Suprapubic skin (tissue), 4 donors: ENCODE measurements around the gene TTC1. TPM values are rescaled to one million over a fixed set of nuclear protein-coding genes. Genes with fewer than 3 reads are reported as not detected.

Source experiments
- DNase-seq, 2 donors: peaks; one replicate each; pipeline ENCODE4 v3.0.0-alpha.2; 2019; ENCODE audit warnings: low spot score in 2 of 2
- H3K27ac ChIP-seq: fragments of 200-600 bp; sonication (generic); one replicate; pipeline ENCODE4 v1.5.1; 2019
- H3K27me3 ChIP-seq: fragments of 200-600 bp; sonication (generic); one replicate; pipeline ENCODE4 v1.5.1; 2019
- H3K36me3 ChIP-seq: fragments of 200-600 bp; sonication (generic); one replicate; pipeline ENCODE4 v1.5.1; 2019
- H3K4me1 ChIP-seq: fragments of 200-600 bp; sonication (generic); one replicate; pipeline ENCODE4 v1.5.1; 2019
- H3K4me3 ChIP-seq: fragments of 200-600 bp; sonication (generic); one replicate; pipeline ENCODE4 v1.5.1; 2019; ENCODE audit warnings: mild to moderate bottlenecking
- H3K9me3 ChIP-seq: fragments of 200-600 bp; sonication (generic); one replicate; pipeline ENCODE4 v1.5.1; 2019
- EP300 ChIP-seq: sonication (generic); formaldehyde crosslinking; IDR thresholded peaks from one replicate; pipeline ENCODE4 v1.6.1; 2017; ENCODE audit warnings: antibody characterized with exemption
- POLR2A ChIP-seq, 2 donors: fragments of 450-650 bp; IDR thresholded peaks; one replicate each; pipeline ENCODE4 v1.6.1; 2017; ENCODE audit warnings: antibody characterized with exemption in 2 of 2, mild to moderate bottlenecking in 2 of 2, moderate library complexity in 2 of 2
- POLR2AphosphoS5 ChIP-seq, 3 donors: sonication (generic); formaldehyde crosslinking; IDR thresholded peaks; one replicate each; pipeline ENCODE4 v1.6.1; 2017; ENCODE audit warnings: antibody characterized with exemption in 3 of 3
- WGBS: methylation state at CpG from one replicate; pipeline ENCODE4 v1.1.5; 2018; 5-methylcytosine and 5-hydroxymethylcytosine counted together
- total RNA-seq, 4 donors: library from RNA; depleted of rRNA; stranded (reverse); fragments of >200 nt; gene quantifications; one replicate each; pipeline ENCODE4 v1.1.0, GENCODE V29; 2016
- TF ChIP-seq, protein P1 (sequence below), 2 donors: fragments of 200-600 bp in 1 of 2; fragments of 450-650 bp in 1 of 2; sonication (generic) in 1 of 2; IDR thresholded peaks; one replicate each; pipeline ENCODE4 v1.5.1; 2016 to 2019; ENCODE audit warnings: antibody characterized with exemption in 2 of 2, mild to moderate bottlenecking in 1 of 2, moderate library complexity in 1 of 2

The TTC1 gene
- total RNA-seq, 4 donors from 2014 or later = 26.1 to 39.1 (median 30.5) TPM

DNA sequence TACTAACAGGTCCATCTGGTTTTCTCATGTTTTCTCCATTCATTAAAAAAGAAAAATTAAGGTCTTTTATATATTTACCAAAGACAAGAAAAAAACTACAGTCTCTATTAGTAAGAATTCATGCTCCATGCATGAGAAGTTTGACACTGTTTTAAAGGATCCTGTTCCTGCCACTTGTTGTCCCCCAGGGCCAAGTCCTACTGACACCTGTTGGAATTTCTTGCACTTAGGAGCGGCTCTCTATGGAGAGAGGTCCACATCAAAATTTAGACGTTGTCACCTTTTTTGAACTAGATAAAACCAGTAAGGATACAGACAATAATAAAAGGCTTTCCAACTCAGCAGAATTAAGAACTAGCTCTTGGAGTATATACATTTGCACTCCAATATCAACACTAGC lies 68.1 kb downstream of the TTC1 start:
- 81% methylated on average over 2 of the region's 2 CpGs for WGBS
- TF ChIP-seq POLR2AphosphoS5 (IDR thresholded peaks at IDR 0.05) = no peak
- TF ChIP-seq, protein P1, sequence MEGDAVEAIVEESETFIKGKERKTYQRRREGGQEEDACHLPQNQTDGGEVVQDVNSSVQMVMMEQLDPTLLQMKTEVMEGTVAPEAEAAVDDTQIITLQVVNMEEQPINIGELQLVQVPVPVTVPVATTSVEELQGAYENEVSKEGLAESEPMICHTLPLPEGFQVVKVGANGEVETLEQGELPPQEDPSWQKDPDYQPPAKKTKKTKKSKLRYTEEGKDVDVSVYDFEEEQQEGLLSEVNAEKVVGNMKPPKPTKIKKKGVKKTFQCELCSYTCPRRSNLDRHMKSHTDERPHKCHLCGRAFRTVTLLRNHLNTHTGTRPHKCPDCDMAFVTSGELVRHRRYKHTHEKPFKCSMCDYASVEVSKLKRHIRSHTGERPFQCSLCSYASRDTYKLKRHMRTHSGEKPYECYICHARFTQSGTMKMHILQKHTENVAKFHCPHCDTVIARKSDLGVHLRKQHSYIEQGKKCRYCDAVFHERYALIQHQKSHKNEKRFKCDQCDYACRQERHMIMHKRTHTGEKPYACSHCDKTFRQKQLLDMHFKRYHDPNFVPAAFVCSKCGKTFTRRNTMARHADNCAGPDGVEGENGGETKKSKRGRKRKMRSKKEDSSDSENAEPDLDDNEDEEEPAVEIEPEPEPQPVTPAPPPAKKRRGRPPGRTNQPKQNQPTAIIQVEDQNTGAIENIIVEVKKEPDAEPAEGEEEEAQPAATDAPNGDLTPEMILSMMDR (IDR thresholded peaks at IDR 0.05) = no peak
- no peak for TF ChIP-seq POLR2A (IDR thresholded peaks at IDR 0.05)
- no peak for TF ChIP-seq EP300
- Histone ChIP-seq H3K27ac (no peak overlapping the region), H3K27me3 (no peaks in the 10 kb centered on the region), H3K9me3 (no peaks in the 10 kb centered on the region), H3K4me1 (peaks cover 5% of the 10 kb centered on the region), H3K4me3 (no peak overlapping the region), H3K36me3 (peaks cover 7% of the 10 kb centered on the region)
- DNase-seq = no peak

DNA sequence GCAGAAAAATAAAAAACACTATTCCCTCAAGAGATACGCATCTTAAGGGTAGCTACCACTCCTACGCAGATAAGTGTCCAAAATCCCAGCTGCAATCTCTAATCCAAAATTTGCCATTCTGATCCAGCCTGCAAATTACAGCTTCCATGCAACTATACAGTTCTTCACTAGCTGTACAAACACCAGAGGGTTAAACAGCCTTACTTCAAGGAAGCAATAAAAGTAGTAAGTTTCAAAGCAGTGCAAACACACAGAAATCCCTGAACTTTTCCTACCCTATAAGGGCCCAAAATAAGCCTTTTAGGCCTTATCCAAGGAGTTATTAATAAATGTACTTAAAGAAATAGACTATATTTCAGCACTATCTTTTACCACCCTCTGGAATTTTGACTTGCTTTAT lies 70.8 kb downstream of the TTC1 start:
- WGBS = 95% methylated on average over 2 of the region's 2 CpGs
- DNase-seq = no peak

DNA sequence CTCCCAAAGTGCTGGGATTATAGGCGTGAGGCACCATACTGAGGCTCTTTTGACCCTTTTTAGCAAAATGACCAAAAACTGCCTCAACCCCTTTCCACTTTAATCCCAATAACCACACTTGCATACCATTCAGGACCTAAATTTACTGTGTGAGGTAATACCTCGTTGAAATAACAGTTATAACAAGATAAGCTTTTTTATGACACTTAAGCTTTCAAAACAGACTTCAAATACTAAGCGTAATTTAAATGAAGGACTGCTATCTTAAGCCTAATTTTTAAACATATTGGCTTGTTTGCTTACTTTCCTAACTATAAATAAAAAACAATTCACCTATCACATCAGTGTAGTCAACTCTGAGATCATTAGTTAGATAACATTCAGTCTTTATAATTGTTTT lies 72.6 kb downstream of the TTC1 start:
- no peak for DNase-seq
- Histone ChIP-seq H3K4me3 (no peak overlapping the region), H3K27ac (no peak overlapping the region), H3K36me3 (peaks cover 7% of the 10 kb centered on the region), H3K27me3 (no peaks in the 10 kb centered on the region), H3K4me1 (no peaks in the 10 kb centered on the region), H3K9me3 (no peaks in the 10 kb centered on the region)
- WGBS = 83% methylated on average over 3 of the region's 3 CpGs
- TF ChIP-seq, protein P1 (IDR thresholded peaks at IDR 0.05) = no peak
- TF ChIP-seq POLR2A (IDR thresholded peaks at IDR 0.05) (no peak), EP300 (no peak), POLR2AphosphoS5 (IDR thresholded peaks at IDR 0.05) (no peak)

More for the DNA sequence above, 70.8 kb downstream of the TTC1 start:
- Histone ChIP-seq H3K9me3 (no peaks in the 10 kb centered on the region), H3K27ac (no peak overlapping the region), H3K4me1 (no peaks in the 10 kb centered on the region), H3K4me3 (no peak overlapping the region), H3K27me3 (no peaks in the 10 kb centered on the region), H3K36me3 (peaks cover 7% of the 10 kb centered on the region)
- TF ChIP-seq POLR2A (IDR thresholded peaks at IDR 0.05) = no peak
- TF ChIP-seq POLR2AphosphoS5 (IDR thresholded peaks at IDR 0.05) = no peak
- no peak for TF ChIP-seq EP300
- TF ChIP-seq, protein P1 (IDR thresholded peaks at IDR 0.05) = no peak

DNA sequence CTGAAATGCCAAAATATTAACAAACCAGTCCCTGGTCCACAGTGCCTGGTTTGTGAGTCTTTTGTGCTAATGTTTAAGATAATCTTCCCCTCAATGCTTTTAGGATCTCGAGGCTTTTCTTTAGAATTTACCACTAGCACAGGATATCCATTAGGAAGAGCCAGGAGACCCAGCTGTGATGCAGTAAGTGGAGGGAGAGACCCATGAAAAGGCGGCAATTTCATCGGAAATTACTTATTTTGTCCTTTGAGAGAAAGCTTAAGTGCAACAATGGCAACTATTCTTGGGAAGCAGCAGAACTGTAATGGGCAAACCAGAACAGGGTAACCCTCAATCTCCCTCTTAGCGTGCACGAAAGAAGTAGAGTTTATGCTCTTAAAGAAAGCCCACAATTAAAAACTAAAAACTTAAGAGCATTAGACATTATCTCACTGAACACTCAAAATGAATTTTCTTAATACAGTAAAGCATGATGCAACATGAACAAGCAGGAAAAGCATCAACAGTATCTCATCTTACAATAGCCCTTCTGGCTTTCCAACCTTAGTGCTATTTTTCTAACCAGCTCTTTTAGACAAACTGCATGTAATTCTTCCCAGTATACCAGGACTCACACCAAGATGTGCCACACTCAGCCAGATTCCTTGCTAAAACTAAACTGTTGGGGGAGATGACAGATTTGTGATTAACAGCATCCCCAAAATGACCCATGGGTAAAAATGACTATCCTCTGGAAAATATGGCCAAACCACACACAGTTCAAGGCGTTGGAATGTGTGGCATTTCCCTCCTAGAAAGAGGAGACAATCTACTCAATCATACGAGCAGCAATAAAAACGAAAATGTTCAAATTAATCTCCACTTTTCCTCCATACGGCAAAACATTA lies 73.9 kb downstream of the TTC1 start:
- Histone ChIP-seq H3K27me3 (no peaks in the 10 kb centered on the region), H3K27ac (no peak overlapping the region), H3K4me1 (no peaks in the 10 kb centered on the region), H3K9me3 (no peaks in the 10 kb centered on the region), H3K36me3 (peaks cover 7% of the 10 kb centered on the region), H3K4me3 (no peak overlapping the region)
- 69% methylated on average over 9 of the region's 9 CpGs for WGBS
- TF ChIP-seq POLR2A (IDR thresholded peaks at IDR 0.05) (no peak), EP300 (no peak), POLR2AphosphoS5 (IDR thresholded peaks at IDR 0.05) (no peak)
- TF ChIP-seq, protein P1 (IDR thresholded peaks at IDR 0.05) = no peak
- DNase-seq = no peak

DNA sequence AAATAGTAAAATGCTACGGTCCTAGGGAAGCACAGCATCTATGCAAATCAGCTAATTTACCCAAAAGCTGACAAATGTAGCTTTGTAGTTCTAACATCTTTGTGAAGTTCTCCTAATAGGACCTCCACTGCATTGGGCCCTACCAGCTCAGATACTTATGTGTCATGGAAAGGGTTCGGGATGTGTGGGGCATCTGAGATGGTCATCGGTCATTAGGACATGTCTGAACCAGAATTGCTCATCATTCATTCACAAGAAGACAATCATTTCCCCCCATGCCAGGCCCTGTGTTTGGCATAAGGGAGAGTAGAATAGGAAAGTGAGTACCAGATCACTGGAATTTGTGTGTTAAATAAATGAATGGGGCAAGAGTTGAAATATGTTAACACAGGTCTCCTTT lies 74.6 kb downstream of the TTC1 start:
- Histone ChIP-seq H3K36me3 (peaks cover 4% of the 10 kb centered on the region), H3K4me3 (no peak overlapping the region), H3K27ac (no peak overlapping the region), H3K4me1 (no peaks in the 10 kb centered on the region), H3K27me3 (no peaks in the 10 kb centered on the region), H3K9me3 (no peaks in the 10 kb centered on the region)
- WGBS = 71% methylated on average over 3 of the region's 3 CpGs
- no peak for DNase-seq
- TF ChIP-seq POLR2A (IDR thresholded peaks at IDR 0.05) (no peak), POLR2AphosphoS5 (IDR thresholded peaks at IDR 0.05) (no peak), EP300 (no peak)
- TF ChIP-seq, protein P1 (IDR thresholded peaks at IDR 0.05) = no peak
